GM13976 (cell line): Measurements from ENCODE around the gene ELMO1.

Experiments used
- DNase-seq: peaks from one replicate; pipeline ENCODE4 v3.0.0; 2012; ENCODE audit warnings: low spot score
- in situ Hi-C: fragments of 300-500 bp; cut with MboI; formaldehyde crosslinking; loops from one replicate; pipeline ENCODE4 v1.12.0; 2022; ENCODE audit warnings: low sequenced_read_pairs, mixed read lengths, inconsistent platforms; ENCODE audit not compliant: unreplicated experiment
- TF ChIP-seq, protein P1 (sequence below): IDR thresholded peaks from 2 replicates; pipeline ENCODE4 v1.5.1; 2012; ENCODE audit warnings: borderline replicate concordance, mild to moderate bottlenecking; ENCODE audit not compliant: insufficient read depth; ENCODE audit errors: extremely low read depth, missing control alignments, control extremely low read depth

Gene ELMO1

DNA sequence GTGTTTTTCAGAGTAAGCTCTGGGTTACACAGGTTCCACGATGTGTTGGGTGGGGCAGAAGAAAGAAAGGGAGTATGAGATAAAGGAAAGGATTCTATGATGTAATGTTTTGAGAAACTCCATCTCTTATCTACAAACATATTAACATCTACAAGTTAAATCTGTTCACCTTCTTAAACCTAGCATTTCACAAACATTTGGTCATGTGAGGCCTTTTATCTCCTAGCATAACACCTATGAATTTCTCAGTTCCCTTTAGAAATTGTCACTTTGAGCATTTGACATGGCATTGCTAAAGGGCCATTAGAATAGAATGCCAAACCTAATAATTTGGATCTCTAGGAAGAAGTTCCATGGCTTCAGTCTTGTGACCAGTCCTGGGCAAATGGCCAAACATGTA is 507.3 kb downstream of the ELMO1 start:
- TF ChIP-seq, protein P1, sequence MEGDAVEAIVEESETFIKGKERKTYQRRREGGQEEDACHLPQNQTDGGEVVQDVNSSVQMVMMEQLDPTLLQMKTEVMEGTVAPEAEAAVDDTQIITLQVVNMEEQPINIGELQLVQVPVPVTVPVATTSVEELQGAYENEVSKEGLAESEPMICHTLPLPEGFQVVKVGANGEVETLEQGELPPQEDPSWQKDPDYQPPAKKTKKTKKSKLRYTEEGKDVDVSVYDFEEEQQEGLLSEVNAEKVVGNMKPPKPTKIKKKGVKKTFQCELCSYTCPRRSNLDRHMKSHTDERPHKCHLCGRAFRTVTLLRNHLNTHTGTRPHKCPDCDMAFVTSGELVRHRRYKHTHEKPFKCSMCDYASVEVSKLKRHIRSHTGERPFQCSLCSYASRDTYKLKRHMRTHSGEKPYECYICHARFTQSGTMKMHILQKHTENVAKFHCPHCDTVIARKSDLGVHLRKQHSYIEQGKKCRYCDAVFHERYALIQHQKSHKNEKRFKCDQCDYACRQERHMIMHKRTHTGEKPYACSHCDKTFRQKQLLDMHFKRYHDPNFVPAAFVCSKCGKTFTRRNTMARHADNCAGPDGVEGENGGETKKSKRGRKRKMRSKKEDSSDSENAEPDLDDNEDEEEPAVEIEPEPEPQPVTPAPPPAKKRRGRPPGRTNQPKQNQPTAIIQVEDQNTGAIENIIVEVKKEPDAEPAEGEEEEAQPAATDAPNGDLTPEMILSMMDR = no peak
- in situ Hi-C loops = no loop called here
- no peak for DNase-seq

DNA sequence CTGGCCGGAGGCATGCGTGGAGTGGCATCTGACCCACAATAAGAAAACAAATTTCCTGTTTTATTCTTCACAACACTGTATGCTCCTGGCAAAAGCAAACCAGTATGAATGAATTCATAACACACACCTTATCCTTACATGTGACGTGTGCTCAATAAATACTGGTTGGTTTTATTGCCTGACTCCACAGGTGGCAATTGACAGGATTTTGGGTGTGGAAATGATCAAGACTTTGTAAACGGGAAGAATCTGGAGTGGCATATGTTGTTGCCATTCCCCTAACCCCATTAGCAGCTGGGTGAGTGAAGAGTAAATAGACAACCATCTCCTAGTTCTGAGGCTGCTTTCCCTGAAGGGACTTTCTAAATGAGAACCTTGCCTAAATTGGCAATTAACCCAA is 508.8 kb downstream of the ELMO1 start:
- DNase-seq = no peak
- TF ChIP-seq, protein P1 = no peak
- in situ Hi-C loops = no loop called here

DNA sequence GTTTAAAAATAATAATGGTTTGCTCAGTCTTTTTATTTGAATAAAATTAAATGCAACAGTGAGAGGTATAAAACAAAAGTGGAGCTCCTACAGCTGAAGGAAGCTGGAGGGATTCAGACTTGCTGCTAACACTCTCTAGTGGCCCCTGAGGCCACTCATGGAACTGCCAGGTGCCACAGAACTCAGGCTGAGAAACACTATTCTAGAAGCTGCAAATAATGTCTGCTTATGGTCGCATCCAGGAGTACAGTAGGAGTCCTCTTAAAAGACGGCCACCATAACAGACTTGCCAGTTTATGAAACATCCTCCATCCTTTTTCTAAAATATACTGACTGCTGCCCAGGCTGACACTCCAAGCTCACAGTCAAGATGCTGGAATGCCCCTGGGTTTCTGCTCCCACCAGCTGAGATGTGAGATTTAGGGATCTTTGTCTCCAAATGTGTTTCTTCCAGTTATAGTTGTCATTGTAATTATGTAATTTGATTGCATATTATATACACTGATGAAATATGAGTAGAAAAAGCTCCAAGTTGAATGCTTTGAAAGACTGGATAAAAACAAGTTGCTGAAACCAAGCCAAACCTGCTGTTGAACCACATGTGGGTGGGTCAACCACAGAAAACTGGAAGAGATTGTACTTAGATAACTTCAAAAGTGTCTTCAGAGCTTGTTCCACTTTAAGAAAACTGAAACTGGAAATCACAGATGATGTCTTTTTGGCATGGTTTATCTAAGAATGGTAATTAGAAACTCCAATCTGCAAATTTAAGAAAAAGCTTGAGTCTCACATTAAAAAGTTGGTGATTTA is 510.7 kb downstream of the ELMO1 start:
- TF ChIP-seq, protein P1 = no peak
- in situ Hi-C loops = no loop called here
- DNase-seq = no peak

GRCh38 chr7:36931892-36932291 is 516.8 kb downstream of the ELMO1 start:
- no peak for DNase-seq
- in situ Hi-C loops = no loop called here
- TF ChIP-seq, protein P1 = no peak

GRCh38 chr7:36929791-36930190 is 518.9 kb downstream of the ELMO1 start:
- TF ChIP-seq, protein P1 = no peak
- no peak for DNase-seq
- in situ Hi-C loops = no loop called here

DNA sequence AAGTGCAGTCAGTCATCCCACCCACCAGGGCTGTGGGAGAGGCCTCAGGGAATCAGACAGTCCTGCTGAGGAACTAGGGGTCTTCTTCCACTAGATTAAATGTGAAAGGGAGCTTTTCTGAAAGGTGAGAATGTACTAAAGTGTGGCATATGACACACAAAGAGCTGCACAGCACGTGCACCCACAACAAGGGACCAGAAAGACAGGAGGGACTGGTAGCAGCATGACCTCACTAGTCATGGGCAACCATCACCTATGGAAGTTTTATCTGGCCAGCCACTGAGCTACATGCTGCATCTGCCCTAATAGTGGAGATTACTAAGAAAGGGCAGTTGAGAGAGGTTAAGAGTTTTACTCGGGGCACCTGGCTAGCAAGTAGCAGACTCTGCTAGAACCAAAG is 519.9 kb downstream of the ELMO1 start:
- DNase-seq = no peak
- in situ Hi-C loops = no loop called here
- TF ChIP-seq, protein P1 = no peak
